ENCODE data around the gene HLA-DQA2.
"Not testable (repeated sequence)": the region's sequence is repeated elsewhere in the genome, so short reads cannot be mapped to it uniquely, and the experiment has no call there.

Gene HLA-DQA2

GRCh38 chr6:32741031-32741960 lies at the start of gene HLA-DQA2:
TSS of gene HLA-DQA2 (plus strand) at chr6:32741391. CDS start at chr6:32741444, 53 bp downstream.
- DNase-seq = no peak

DNA sequence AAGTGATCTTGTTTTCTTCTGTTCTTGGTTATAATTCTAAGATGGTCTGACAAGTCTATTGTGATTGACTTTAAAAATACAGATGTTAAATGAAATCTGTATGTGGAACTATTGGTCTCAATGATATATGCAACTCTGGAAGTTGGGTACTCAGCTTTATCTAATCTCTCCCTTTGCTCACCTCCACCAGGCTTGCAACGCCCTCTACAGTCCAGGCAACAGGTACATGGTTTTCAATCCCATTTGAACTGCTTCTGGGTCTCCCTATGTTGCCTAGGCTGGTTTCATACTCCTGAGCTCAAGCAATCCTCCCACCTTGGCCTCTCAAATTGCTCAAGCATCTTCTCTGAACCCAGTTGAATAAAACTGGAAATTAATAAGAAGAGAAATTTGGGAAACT lies 49.2 kb upstream of the HLA-DQA2 start:
- DNase-seq = peak; percentile 28

GRCh38 chr6:32697031-32697430 lies 44.2 kb upstream of the HLA-DQA2 start:
- no peak for DNase-seq

- no peak for DNase-seq
Measured at GRCh38 chr6:32700391-32701040, 40.7 kb upstream of the HLA-DQA2 start.

GRCh38 chr6:32703347-32703746 lies 37.8 kb upstream of the HLA-DQA2 start:
- DNase-seq = no peak

DNA sequence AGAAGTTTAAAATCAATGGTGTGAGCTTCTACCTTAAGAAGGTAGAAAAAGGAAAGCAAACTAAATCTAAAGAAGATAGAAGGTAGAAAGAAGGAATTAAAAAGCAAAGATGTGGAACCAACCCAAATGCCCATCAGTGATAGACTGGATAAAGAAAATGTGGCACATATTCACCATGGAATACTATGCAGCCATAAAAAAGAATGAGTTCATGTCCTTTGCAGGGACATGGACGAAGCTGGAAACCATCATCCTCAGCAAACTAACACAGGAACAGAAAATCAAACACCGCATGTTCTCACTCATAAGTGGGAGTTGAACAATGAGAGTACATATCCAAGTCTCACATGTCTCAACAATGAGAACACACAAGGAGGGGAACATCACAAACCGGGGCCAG lies 36.0 kb upstream of the HLA-DQA2 start:
- DNase-seq = not testable (repeated sequence)

DNA sequence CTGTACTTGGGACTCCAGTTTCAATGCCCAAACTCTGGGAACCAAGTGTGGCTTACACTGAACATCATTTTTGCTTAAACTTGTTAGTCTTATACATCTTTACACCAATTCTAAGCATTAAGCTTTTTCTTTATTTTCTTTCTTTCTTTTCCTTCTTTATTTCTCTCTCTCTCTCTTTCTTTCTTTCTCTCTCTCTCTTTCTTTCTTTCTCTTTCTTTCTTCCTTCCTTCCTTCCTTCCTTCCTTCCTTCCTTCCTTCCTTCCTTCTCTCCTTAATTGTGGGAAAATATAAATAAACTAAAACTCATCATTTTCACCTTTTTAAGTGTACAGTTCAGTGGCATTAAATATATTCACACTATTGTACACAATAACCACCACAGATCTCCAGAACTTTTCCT lies 31.6 kb upstream of the HLA-DQA2 start:
- DNase-seq = no peak

- DNase-seq = no peak
Measured at GRCh38 chr6:32713241-32713640, 27.9 kb upstream of the HLA-DQA2 start.

GRCh38 chr6:32716396-32716795 lies 24.8 kb upstream of the HLA-DQA2 start:
- no peak for DNase-seq

GRCh38 chr6:32718879-32719278 lies 22.3 kb upstream of the HLA-DQA2 start:
- no peak for DNase-seq

DNA sequence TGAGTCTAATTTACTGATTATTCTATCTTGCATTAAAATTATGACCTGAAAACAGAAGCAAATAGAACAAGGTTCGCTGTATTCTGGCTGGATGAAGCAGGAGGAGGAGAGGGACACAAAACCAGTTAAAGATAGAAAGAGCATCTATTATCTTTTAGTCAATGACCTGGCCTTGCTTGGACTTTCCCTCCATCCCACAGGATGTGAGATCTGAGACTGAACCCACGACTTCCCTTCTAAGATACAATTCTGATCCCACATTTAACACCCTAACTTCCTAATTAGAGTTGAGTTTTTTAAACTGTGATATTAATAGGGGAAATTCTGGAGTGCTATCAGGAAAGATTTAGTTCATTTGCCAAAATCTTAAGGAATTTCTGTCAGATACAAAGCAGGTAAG lies 3.1 kb upstream of the HLA-DQA2 start:
- DNase-seq = no peak

- DNase-seq = no peak
Measured at GRCh38 chr6:32742374-32742773, 1.2 kb downstream of the HLA-DQA2 start.

- no peak for DNase-seq
Measured at GRCh38 chr6:32744776-32745175, 3.6 kb downstream of the HLA-DQA2 start.

GRCh38 chr6:32745649-32746048 lies 4.5 kb downstream of the HLA-DQA2 start:
- not testable (repeated sequence) for DNase-seq

GRCh38 chr6:32752580-32752979 lies 11.4 kb downstream of the HLA-DQA2 start:
- no peak for DNase-seq

DNA sequence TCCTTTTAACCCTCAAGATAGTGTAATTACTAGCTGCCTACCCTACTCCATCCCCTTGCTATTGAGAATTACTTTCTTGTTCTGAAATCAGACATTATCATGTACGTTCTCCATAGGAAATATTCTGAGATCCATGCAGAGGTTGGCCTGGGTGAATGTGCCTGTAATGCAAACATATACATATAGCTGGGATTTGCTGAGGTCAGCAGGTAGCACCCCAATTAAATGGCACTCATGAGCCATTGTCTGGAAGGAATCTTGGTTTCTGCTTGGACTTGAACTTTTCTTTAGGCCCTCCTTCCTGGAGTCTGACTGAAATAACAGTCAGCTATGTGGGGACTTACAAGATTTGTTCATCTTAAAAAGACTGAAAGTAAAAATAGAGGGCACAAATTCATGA lies 18.5 kb downstream of the HLA-DQA2 start:
- no peak for DNase-seq

GRCh38 chr6:32761072-32761471 lies 19.9 kb downstream of the HLA-DQA2 start:
- DNase-seq = peak; percentile 16

DNA sequence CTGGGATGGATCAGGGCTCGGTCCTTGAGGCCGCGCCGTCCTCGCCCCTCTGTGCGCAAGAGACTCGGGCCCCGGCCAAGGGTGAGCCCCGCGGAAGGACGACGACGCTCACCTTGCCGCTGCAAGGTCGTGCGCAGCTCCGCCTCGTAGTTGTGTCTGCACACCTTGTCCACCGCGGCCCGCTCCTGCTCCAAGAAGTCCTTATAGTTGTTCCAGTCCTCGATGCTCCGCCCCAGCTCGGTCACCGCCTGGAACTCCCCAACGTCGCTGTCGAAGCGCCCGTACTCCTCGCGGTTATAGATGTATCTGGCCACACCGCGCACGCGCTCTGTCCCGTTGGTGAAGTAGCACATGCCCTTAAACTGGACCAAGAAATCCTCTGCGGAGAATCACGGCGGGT lies 20.4 kb downstream of the HLA-DQA2 start:
- no peak for DNase-seq

GRCh38 chr6:32763421-32763820 lies 22.2 kb downstream of the HLA-DQA2 start, which contains the start of gene HLA-DQB2:
TSS of gene HLA-DQB2 (minus strand) at chr6:32763532. CDS start at chr6:32763470, 62 bp downstream.
- no peak for DNase-seq

- no peak for DNase-seq
Measured at GRCh38 chr6:32764048-32764447, 22.9 kb downstream of the HLA-DQA2 start.

- no peak for DNase-seq
Measured at GRCh38 chr6:32772656-32773055, 31.5 kb downstream of the HLA-DQA2 start.

GRCh38 chr6:32774426-32774825 lies 33.2 kb downstream of the HLA-DQA2 start:
- DNase-seq = no peak

DNA sequence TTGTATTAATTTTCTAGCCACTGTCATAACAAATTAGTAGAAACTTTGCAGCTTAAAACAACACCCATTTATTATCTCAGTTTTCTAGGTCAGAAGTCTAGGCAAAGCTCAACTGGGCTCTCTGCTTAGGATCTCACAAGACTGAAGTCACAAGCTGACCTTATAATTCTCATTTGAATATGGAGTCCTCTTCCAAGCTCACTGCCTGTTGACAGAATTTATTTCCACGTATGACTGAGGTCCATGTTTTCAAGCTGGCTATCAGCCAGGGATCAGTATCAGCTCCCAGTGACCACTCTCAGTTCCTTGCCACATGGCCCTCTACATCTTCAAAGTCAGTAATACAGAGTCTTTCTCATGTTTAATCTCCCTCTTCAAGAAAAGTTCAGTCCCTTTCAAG lies 33.9 kb downstream of the HLA-DQA2 start:
- no peak for DNase-seq

GRCh38 chr6:32779036-32779435 lies 37.8 kb downstream of the HLA-DQA2 start:
- DNase-seq = no peak

Measured in stimulated activated naive CD4-positive, alpha-beta T cell treated with Interleukin-2 at 50 U/mL for 16 hours (primary cell).